Astrocyte of the cerebellum (primary cell): ENCODE results near the gene DUOX1.

Experiments used
- DNase-seq: peaks from one replicate; pipeline ENCODE4 v3.0.0-alpha.2; 2011; ENCODE audit warnings: low read depth
- H3K4me3 ChIP-seq: 2 replicates; pipeline ENCODE4 v1.5.1; 2011; ENCODE audit warnings: mild to moderate bottlenecking, low read depth, low read length, moderate library complexity
- CTCF ChIP-seq: IDR thresholded peaks from 2 replicates; pipeline ENCODE4 v1.5.1; 2012; ENCODE audit warnings: low read length, low read depth, moderate library complexity, mild to moderate bottlenecking; ENCODE audit errors: missing control alignments
- in situ Hi-C: cut with HindIII; loops from 2 replicates; pipeline ENCODE4 v1.10.0; 2017; ENCODE audit warnings: low sequenced_read_pairs

Gene DUOX1

GRCh38 chr15:45105586-45105985 is 24.2 kb upstream of the DUOX1 start:
- in situ Hi-C loops = no loop called here
- TF ChIP-seq CTCF = no peak
- H3K4me3 ChIP-seq = no peak overlapping the region
- DNase-seq = no peak

GRCh38 chr15:45106002-45106790 is 23.6 kb upstream of the DUOX1 start:
- DNase-seq = no peak
- in situ Hi-C loops = no loop called here
- H3K4me3 ChIP-seq = no peak overlapping the region
- TF ChIP-seq CTCF = no peak

DNA sequence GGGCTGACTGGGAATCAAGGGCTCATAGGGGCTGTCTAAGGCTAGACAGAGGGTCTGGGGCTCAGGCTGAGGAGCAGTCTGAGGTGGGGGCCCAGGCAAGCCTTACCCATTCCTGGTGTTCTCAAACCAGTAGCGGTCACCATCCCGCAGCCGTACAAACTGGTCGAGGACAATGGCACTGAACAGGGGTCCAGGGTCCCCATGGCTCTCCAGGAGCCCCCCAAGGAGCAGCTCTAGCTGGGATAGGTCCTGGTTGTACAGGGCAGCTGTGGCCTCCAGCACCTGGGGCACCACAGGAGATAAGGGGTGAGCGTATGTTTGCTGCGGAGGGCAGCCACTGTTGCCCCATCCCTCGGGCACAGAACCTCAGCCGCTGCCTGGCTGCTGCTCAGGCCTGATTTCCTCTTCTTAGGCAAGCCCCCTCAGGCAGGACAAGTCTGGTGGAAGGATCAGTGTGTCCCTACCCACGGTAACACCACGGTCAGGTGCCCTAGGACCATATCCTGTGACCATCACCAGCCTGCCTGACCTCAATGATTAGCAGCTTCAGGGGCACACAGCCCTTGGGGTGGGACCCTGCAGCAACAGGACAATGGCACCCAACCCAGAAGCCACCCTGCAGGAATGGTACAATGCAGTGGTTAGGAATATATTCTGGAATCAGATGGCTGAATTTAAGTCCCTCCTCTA is 21.7 kb upstream of the DUOX1 start:
- H3K4me3 ChIP-seq = no peak overlapping the region
- no peak for DNase-seq
- in situ Hi-C loops = no loop called here
- no peak for TF ChIP-seq CTCF

DNA sequence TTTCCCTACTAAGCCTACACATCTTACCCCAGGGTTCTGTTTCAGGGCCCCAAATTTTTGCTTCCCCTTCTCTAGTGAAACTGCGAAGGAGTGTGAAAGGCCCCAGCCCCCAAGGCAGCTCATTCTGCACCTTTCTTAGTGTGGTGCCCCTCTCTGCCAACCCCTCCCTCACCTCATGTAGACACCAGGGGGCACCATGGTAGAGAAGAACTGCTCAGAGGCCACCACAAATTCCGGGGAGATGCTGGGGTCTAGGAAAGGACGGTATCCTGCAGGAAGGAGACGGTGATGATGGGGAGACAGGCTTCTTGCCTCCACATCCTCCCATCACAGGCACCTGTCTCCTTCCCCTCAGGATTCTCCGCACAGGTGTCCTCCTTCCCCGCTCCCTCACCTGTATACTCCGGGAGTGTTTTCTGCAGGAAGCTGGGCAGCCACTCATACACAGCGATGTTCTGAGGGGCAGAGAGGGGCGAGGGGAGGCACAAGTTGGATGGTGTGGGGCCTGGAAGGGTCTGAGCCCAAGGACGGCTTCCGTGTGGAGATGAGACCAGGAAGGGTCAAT is 19.5 kb upstream of the DUOX1 start:
- no peak overlapping the region for H3K4me3 ChIP-seq
- no peak for DNase-seq
- no peak for TF ChIP-seq CTCF
- in situ Hi-C loops = no loop called here

DNA sequence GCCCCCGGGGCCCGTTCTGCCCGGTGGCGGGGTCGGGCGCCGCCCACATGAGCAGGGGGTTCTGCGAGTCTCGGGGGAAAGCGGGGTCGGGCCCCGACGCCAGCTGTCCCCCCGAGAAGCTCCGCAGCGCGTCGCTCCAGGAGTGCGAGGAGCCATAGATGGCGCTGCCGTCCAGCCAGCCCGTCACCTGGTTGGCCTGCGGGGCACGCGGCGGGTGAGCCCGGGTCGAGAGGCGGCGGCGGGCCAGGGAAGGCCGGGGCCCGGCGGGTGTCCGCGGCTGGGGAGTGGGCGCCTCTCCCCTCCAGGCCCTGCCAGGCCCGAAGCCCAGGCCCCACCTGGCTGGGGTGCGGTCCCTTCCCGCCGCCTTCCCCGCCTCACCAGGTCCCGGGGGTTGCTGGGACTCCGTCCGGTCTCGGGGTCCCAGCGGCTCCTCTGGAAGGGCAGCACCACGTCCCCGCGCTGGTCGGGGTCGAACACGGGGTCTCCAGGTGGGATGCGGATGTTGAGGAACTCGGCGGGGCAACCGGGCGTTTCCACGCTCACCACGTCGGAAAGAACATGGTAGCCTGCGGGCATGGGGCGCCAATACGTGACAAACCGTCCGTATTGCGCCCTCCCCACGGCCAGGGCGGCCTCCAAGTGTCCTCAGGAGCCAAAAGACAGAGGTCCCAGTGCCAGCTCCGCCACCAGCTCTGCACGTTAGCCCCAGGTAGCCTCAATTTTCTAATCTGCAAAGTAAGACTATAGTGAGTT is 18.2 kb upstream of the DUOX1 start:
- H3K4me3 ChIP-seq = no peak overlapping the region
- no peak for TF ChIP-seq CTCF
- in situ Hi-C loops = no loop called here
- no peak for DNase-seq

- H3K4me3 ChIP-seq = no peak overlapping the region
- TF ChIP-seq CTCF = no peak
- in situ Hi-C loops = no loop called here
- no peak for DNase-seq
Measured at GRCh38 chr15:45112143-45112590, 17.6 kb upstream of the DUOX1 start.
